ENCODE results near the gene AFF2. TPM values are rescaled to one million over a fixed set of nuclear protein-coding genes. Genes with fewer than 3 reads are reported as not detected.

Gene AFF2
- total RNA-seq, 1 experiment from 2014 or later, result 0.05 TPM

DNA sequence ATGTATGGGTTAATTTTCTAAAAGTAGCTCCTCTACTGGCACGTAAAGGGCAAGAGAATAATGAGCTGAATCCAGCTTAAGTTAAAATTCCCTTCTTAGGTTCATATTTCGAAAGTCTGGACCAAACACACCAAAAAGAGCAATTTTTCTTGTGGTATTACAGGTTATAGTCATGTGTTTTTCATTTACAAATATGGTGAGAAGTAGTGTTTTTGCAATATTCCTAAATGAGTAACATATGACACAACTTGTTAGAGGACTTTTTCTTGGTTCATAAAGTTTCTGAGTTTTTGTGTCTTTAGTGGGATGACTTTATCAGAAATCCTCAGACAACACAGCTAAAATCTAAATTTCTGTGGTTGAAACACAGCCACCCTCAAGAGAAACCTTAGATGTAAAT lies 172.1 kb downstream of the AFF2 start (continued):
- no peak for TF ChIP-seq EZH2phosphoT487 (IDR thresholded peaks at IDR 0.05; ENCODE audit: borderline replicate concordance)
- TF ChIP-seq, protein P1, sequence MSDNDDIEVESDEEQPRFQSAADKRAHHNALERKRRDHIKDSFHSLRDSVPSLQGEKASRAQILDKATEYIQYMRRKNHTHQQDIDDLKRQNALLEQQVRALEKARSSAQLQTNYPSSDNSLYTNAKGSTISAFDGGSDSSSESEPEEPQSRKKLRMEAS (IDR thresholded peaks at IDR 0.05), result no peak

DNA sequence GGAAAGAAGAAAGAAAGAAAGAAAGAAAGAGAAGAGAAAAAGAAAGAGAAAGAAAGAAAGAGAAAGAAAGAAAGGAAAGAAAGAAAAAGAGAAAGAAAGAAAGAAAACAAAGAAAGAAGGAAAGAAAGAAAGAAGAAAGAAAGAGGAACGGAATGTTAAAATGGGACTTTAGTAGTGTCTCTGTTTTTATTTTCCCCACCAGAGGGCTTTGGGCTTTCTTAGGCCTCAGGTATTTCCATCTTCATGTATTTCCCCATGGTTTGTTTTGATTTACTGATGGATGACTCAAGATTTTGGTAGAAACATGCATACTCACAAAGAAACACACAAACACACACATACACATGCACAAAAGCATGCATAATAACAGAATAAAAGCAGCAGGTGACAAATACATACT lies 181.2 kb downstream of the AFF2 start:
- H3K9ac ChIP-seq (ENCODE audit: low read length), result no peak overlapping the region
- DNase-seq (ENCODE audit: low read depth, low spot score), result no peak

More for the DNA sequence above, 181.2 kb downstream of the AFF2 start:
- Histone ChIP-seq H3K9me2 (ENCODE audit: insufficient read depth) (no peaks in the 10 kb centered on the region), H2AFZ (ENCODE audit: low read depth, low read length, poor library complexity, severe bottlenecking) (no peak overlapping the region), H4K20me1 (ENCODE audit: insufficient read depth) (no peaks in the 10 kb centered on the region), H3K27ac (ENCODE audit: low read depth, low read length) (no peak overlapping the region), H3K9me3 (ENCODE audit: control insufficient read depth in 1 of 2, insufficient read depth in 1 of 2, low read depth in 1 of 2, low read length in 2 of 2) (no peaks in the 10 kb centered on the region), H3K4me2 (ENCODE audit: low read length) (no peak overlapping the region), H3K36me3 (ENCODE audit: control insufficient read depth in 1 of 2, insufficient read depth in 2 of 2, low read length in 2 of 2) (no peaks in the 10 kb centered on the region), H3K4me1 (ENCODE audit: control insufficient read depth in 1 of 2, insufficient read depth in 2 of 2, low read length in 2 of 2) (no peaks in the 10 kb centered on the region), H3K4me3 (replicated peaks in 1 of 2; ENCODE audit: low read depth in 1 of 2, low read length in 2 of 2) (no peak overlapping the region), H3K79me2 (ENCODE audit: insufficient read depth, low read length) (no peaks in the 10 kb centered on the region), H3K27me3 (ENCODE audit: insufficient read depth, low read length) (no peaks in the 10 kb centered on the region)
- CTCF ChIA-PET, result no interaction called here
- POLR2A ChIA-PET, result no interaction called here
- RAD21 ChIA-PET (ENCODE audit: low non-redundant PET in 1 of 2, low total read pairs in 2 of 2, uncharacterized antibody in 2 of 2, unreplicated experiment in 2 of 2), result no interaction called here
- TF ChIP-seq ZBTB33 (IDR thresholded peaks at IDR 0.05; ENCODE audit: extremely low read depth, insufficient replicate concordance, low read length) (no peak), YY1 (IDR thresholded peaks at IDR 0.05; ENCODE audit: extremely low read depth, insufficient replicate concordance, low read depth, low read length) (no peak), EZH2 (IDR thresholded peaks at IDR 0.05) (no peak), FOSL1 (IDR thresholded peaks at IDR 0.05; ENCODE audit: low read depth) (no peak), SRF (IDR thresholded peaks at IDR 0.05; ENCODE audit: low read depth) (no peak), ZFX (IDR thresholded peaks at IDR 0.05) (no peak), TCF7L2 (IDR thresholded peaks at IDR 0.05; ENCODE audit: borderline replicate concordance, extremely low read depth, insufficient read depth, insufficient read length) (no peak), EZH2phosphoT487 (IDR thresholded peaks at IDR 0.05; ENCODE audit: borderline replicate concordance) (no peak), RAD21 (IDR thresholded peaks at IDR 0.05; ENCODE audit: low read depth) (no peak)
- TF ChIP-seq, protein P1 (IDR thresholded peaks at IDR 0.05), result no peak
- TF ChIP-seq, protein P2, sequence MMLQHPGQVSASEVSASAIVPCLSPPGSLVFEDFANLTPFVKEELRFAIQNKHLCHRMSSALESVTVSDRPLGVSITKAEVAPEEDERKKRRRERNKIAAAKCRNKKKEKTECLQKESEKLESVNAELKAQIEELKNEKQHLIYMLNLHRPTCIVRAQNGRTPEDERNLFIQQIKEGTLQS (IDR thresholded peaks at IDR 0.05), result no peak
- intact Hi-C loops (cut with micrococcal nuclease), result no loop called here
- no peak for ATAC-seq
- no TSS peak for BruUV-seq (replicated peaks)

Data from HCT116 (cell line).